NCI-H345 treated with DMSO at 0.1 percent for 48 hours (cell line): ENCODE results near the gene STX3.
A peak's percentile ranks its signal among the peaks of the same experiment; 100 is the strongest.

ENCODE experiments used
- DNase-seq: peaks from one replicate; lab custom pipeline; 2025; ENCODE audit not compliant: unreplicated experiment; lab: John Stamatoyannopoulos, UW

The STX3 gene

DNA sequence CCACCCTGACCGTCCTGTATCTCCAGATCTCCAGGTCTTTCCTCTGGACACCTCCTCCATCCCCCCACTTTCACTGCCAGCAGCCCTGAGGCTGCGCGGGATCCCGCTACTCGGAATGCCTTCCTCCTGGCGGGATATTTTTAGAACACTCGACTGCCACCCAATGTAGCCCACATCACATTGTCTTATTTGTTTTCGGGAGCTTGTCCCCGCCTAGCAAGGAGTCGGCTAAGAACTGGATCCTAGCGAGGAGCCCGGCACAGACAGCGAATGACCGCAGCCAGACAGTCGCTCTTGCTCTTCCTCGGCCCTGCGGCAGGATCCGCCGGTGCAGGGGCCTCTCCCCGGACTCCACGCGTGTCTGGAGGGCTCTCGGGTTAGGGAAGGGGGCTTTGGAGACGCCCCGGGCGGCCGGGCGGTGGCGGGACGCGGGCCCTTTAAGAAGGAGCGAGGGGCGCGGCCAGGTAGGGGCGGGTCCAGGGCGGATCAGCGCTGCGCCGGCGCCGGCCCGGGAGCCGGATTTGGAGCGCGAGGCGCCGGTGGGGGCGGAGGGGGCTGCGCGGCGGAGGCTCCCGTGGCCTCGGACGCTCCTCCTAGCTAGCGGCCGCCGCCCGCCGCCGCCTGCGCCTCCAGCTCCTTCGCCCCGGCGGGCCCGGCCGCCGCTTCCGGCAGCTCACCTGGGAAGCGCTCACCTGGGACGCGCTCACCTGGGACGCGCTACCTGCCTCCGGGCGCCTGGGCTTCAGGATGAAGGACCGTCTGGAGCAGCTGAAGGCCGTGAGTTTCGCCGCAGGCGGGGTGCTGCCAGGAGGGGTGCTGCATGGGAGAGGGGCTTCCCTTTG lies at the start of gene STX3:
Gene STX3, plus strand, starts transcription at position 518 of the 842 bp plus-strand sequence. Its CDS starts 230 bp downstream, at position 748.
- DNase-seq = peak; percentile 40

DNA sequence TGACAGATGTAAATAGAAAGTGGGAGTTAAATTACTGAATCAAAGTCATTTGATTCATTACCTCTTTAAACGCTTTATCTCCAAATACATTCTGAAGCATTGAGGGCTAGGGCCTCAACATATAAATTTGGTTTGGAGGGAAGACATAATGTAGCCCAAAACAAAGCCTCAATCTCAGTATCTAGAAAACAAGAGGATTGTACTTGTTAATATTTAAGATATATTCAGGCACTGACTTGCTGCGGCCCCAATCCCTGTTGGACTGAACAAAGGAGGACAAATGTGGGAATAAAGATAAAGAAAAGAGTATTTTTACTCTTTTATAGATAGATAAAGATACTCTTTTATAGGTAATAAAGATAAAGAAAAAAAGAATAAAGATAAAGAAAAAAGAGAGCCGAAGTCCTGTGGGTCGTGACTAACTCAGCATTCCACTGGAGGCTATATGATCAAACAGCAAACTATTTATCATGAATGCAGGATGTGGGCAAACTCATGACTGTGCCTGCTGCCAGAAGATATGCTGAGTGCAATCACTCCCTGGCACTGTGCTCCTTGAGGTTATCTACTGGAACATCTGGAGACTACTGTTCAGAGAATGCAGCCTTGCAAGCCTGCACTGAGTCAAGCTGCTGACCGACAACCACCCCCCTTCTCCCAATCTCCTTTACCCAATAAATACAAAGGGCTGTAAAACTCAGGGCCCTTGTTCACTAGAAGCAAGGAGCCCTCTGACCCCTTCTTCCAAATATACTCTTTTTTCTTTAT lies 48.5 kb upstream of the STX3 start:
- no peak for DNase-seq

DNA sequence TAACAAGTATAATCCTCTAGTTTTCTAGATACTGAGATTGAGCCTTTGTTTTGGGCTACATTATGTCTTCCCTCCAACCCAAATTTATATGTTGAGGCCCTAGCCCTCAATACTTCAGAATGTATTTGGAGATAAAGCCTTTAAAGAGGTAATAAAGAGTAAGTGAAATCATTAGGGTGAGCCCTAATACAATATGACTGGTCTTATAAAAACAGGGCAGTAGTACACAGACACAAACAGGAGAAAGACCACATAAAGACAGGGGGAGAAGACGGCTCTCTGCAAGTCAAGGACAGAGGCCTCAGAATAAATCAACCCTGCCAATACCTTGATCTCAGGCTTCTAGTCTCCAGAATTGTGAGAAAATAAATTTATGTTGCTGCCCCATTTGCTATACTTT lies 47.8 kb upstream of the STX3 start:
- DNase-seq = no peak

DNA sequence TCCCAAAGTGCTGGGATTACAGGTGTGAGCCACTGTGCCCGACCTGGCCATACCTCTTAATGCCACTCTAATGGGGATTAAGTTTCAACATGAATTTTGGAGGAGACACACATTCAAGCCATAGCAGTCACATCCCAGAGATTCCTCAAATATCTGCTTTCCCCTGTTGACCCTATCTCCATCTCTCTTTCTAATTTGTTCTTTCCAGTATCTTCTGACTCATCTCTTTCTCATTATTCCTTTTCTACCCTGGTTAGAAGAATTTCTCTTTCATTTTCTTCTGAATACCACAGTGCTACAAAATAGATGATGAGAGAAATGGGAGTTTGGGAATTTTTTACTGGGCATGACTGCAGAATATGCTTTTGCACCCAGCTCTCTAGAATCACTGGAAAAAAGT lies 46.6 kb upstream of the STX3 start:
- DNase-seq = no peak

DNA sequence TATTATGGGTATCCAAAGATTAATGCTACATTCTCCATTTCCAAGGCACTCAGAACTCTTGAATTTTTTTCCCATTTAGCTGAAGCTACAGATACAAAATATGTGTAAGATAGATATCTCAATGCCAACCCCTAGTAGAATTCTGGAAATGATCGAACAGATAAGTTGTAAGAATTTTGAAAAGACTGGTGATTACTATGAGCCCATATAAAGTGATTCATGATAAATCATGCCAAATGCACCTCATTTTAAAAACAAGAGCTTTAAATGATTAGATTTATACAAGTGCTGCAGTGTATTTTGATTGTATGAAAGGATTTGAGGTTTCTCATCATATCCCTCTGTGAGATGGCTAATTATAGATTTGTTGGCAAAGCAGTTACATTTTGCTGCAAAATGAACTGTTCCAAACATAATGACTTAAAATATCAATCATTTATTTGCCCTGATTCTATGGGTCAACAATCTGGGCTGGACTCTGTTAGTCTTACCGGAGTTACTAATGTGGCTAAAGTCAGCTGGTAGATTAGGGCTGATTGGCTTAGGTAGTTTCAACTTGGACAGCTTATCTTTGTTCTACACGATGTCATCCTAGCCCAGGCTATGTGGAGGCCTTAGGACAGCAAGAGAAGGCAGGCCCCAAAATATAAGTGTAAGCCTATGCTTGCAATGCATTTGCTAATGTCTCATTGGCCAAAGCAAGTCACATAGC lies 44.9 kb upstream of the STX3 start:
- no peak for DNase-seq

DNA sequence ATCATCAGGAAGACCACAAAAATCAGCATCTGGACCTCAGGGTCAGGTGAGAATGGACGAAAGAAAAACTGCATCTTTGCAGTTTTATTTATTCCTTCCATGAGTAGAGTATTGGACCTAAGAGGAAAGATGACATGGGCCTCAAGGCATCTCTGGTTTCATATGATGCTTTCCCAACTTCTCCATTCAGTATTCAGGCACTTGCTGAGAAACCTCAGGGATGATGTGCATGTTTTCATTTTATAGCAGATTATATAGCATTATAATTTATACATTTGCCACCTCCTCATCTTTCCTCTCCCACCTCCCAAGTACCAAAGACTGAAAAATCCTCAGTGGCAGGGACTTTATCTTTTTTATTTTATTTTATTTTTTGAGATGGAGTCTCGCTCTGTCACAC lies 41.4 kb upstream of the STX3 start, which contains the start of gene OR10V1:
Gene OR10V1, minus strand, starts transcription at position 101 of the 400 bp plus-strand sequence. Its CDS starts 0 bp downstream, at position 101.
- no peak for DNase-seq

DNA sequence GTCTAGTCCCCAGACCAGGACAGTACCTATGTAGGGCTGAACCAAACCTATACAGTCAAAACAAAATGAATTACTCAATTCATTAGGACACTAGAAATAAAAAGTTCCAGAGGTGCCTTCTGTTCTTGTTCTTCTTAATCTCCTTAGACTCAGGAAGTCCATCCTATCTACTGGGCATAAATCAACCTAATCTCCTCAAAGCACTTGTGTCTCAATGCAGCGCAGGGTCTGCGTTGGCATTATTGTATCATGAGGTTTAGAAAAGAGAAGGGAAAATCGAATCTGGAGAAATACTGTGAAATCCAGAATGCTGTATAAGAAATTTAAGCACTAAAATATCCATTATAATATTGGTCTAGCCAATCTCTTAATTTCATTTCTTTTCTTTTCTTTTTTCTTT lies 39.1 kb upstream of the STX3 start:
- no peak for DNase-seq

DNA sequence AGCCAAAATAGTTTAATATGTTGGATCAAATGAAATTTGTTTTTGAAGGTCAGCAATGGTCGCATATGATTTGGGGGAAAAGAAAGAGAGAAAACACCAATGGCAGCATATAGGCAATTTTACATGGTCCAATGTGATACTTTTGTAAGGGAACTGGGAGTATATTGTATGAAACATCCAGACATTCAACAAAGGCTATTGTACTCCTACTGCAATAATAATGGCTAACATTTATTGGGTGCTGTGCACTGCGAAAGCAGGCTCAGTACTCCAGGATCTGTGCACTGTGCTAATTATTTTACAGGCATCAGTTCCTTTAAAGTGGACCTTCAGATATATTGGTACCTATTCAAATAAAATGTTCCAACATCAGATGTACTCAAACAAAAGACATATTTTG lies 35.6 kb upstream of the STX3 start:
- DNase-seq = no peak

DNA sequence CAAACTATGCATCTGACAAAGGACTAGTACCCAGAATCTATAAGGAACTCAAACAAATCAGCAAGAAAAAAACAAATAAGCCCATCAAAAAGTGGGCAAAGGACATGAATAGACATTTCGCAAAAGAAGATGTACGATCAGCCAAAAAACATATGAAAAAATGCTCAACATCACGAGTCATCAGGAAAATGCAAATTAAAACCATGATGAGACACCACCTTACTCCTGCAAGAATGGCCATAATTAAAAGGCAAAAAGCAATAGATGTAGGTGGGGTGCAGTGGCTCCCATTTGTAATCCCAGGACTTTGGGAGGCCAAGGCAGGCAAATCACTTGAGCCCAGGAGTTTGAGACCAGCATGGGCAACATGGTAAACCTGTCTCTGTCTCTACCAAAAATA lies 31.1 kb upstream of the STX3 start:
- no peak for DNase-seq

DNA sequence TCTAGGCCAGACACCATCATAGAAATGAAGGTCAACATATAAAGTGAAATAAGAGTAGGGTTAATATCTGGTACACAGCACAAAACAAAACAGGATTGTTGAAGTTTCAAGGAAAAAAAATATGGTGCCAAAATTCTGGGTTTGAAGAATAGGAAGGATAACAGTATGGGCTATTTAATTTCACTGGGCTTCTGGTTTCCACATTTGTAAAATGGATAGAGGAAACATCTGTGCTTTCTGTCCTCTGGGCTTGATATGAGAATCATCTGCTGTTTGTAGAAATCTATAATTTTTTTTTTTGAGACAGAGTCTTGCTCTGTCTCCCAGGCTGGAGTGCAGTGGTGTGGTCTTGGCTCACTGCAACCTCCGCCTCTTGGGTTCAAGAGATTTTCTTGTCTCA lies 27.8 kb upstream of the STX3 start:
- DNase-seq = no peak

DNA sequence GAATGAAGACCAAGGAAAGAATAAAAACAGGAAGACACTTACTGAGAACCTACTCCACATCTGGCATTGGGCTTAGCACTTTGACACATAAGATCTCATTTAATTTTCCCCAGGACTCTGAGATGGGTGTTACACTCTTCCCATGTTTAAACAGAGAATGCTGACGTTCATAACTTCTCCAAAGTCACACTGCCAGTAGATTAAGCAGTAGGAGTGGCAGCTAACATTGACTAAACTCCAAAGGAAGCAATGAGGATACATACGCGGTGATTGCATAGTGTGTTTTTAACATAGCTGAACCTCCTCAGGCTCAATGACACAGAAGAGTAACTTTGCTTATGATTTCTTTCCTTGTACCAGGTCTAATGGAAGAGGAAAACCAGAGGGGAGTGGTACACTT lies 27.0 kb upstream of the STX3 start:
- no peak for DNase-seq

DNA sequence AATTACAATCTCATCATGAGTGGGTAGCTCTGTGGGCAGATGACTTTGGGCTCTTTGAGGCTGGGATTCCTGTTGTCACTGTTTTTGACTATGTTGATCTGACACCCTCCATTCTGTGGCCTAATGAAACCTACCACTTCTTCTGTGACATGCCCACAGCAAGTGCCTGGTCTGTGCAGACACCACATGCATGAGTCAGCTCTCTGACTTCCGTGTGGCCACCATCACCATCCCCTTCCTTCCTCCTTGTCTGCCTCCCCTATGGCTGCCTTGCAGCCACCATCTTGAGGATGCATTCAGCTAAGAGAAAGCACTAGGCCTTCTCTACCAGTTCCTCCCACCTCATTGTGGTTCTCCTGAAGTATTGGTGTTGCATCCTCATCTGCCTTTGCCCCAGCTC lies 26.3 kb upstream of the STX3 start:
- DNase-seq = no peak

DNA sequence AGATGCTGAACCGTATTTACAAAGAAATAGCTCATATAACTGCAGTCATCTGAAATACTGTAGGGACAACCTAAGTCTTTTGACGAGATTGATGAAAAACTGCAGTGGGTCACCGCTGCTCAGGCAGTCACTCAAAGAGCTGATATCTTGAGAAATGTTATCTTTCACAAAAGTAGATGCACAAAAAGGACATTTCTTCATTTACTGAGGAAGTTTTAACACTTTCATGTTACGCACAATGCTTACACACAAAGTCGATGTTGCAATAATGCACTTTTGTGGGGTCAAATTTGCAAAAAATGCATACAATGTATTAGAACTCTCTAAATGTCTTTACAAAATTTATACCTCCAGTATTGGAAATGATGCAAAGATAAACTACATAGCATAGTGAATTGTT lies 25.3 kb upstream of the STX3 start:
- DNase-seq = no peak

DNA sequence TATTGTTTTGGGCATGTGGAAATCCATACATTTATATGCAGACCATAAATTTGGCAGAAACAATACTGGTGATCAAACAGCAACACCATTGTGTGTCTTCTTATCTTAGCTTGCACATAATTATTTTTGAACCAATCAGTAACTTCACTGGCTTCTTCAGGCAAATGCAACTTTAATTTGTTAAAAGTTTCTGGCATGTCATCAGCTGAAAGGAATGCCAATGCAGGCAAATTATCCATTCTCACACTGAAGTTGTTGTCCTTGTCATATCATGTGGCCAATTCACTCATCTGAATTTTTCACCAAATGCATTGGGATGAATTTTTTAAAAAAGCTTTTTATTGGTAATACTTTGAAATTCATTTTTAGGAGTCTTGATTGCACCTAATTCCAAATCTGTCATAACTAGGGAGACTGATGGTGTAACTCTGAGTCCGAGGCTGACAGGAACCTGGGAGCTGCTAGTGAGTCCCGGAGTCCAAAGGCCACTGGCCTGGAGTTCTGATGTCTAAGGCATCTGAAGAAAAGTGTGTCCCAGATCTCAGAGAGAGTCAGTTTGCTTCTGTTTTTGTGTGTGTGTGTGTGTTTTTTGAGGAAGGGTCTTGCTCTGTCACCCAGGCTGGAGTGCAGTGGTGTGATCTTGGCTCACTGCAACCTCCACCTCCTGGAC lies 24.1 kb upstream of the STX3 start:
- no peak for DNase-seq

DNA sequence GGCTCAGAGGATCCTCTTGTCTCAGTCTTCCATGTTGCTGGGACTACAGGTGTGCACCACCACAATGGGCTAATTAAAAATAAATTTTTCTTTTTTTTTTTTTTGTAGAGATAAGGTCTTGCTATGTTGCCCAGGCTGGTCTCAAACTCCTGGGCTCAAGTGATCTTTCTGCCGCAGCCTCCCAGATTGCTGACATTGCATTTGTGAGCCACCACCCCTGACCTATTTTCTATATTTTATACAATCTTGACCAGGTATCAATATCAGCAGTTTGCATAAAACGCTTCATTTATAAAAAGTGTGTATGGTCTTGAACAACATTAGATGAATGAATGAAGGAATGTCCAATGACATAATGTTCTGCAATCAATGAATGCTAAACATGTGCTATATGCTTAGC lies 9.1 kb upstream of the STX3 start:
- DNase-seq = no peak

DNA sequence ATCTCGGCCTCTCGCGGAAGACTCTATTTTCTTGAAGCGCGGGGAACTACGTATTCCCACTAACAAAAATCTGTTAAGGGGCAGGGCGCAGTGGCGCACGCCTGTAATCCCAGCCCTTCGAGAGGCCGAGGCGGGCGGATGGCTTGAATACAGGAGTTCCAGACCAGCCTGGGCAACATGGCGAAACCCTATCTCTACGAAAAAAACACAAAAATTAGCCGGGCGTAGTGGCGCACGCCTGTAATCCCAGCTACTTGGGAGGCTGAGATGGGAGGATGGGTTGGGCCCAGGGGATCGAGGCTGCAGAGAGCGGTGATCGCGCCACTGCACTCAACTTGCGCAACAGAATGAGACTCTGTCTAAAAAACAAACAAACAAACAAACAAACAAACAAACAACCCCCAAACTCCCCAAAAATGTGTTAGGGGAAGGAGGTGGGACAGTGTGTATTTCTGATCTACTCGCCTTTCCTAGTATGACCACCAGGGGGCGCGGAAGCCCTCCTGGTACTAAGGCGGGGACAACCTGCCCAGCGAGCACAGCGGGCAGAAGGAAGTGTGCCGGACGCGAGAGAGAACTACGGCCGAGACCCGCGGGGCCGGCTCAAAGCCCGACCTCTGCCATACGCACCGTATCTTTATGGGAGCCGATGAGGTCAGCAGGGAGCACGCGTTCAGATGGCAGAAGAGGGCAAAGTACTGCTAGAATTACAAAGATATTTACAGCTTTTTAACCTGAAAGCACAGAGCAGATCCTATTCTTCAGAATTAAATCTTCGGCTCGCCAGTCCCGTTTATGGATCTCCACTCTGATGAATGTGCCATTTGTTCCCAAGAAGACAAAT lies 1.3 kb upstream of the STX3 start:
- DNase-seq = peak; percentile 82

DNA sequence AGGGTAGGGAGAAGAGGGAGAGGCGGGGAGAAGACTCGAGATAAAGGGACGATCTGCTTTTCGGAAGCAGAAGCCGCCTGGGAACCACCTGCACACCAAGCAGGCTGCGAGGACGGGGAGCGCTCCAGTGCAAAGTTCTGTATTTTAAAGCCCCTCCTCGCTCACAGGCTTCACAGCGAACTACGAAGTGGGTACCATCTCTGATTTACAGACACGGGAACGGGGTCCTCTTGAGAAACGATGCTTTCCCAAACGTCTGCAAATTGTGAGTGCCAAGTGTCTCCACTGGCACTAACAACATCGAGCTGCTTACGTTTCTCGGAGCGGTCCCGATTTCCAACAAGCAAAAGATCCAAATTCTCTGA lies 700 bp upstream of the STX3 start:
- no peak for DNase-seq

DNA sequence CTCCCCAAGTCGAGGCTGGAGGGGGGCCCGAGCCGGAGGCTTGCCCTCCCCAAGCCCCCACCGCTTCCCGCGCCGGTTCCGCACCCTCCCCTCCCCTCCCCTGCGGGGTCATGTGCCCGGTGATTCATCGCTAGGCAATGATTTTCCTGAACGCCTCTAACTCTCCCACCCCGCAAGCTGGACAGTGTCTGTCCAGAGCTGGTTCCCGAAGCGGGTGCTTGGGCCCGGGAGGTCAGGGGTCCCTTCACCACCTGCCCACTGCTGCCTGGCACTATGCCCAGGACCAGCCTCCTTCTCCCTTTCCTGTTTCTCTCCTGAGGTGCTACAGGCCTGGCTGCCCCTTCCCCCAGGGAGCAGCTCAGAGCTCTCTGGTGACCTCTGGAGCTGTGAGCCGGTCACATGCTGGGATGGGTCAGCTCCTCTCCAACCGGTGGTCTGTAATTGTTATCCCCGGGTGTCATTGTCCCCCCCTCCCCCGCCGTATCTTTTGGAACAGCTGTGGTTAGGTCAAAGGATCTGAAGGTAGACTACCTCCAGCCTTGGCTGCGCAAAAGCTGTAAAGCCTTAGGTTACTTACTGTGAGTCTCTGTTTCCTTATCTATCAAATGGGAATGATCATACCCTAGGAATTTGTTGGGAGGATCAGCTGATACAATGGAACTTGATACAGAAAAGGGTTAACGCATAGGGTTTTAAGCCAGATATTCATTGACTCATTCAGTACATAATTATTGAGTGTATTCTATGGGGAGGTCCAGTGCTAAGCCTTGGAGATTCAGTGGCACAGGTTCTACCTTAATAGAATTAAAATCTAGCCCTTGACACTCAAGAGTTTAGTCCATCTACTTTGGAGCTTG lies 753 bp downstream of the STX3 start:
- peak; percentile 31 for DNase-seq

DNA sequence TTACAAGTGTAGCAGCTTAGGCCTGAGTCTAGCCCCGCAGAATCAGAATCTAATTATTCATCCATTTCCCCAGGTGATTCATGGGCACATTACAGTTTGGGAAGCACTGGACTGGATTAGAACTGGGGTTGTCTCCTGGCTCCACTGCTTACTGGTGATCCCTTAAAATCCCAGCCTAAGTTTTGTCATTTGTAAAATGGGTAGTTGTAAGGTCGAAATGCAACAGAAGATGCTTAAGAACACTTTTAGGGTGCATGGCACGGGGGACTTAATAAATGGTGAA lies 1.3 kb downstream of the STX3 start:
- DNase-seq = no peak

DNA sequence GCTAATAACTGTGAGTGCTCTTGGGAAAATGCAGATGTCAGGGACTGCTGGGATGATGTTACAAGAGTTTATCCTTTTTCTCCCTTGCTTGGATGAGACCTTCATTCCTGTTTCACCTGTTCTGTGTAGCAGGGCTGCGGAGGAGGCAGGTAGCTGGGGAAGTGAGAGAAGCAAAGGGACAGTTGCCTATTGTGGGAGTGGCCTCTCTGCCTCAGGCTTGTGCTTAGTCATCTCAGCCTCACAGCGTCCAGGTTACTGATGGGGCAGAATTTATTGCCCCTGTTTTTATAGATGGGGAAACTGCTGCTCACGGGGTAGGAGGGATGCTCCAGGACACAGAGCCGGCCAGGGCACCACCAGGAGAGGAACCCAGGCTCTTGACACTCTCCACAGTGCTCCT lies 1.7 kb downstream of the STX3 start:
- no peak for DNase-seq
